Common myeloid progenitor, CD34-positive (primary cell): ENCODE data around the gene NTMT1.
"Not testable (repeated sequence)": the region's sequence is repeated elsewhere in the genome, so short reads cannot be mapped to it uniquely, and the experiment has no call there.

Source experiments
- CTCF ChIA-PET: fragments of 350-600 bp; sonication (Branson Sonifier 250); formaldehyde crosslinking; loops from one replicate; lab custom pipeline; 2021; ENCODE audit warnings: antibody characterized with exemption; lab: Charles Lee
- POLR2A ChIA-PET: fragments of 350-600 bp; sonication (Branson Sonifier 250); formaldehyde crosslinking; loops from one replicate; lab custom pipeline; 2021; ENCODE audit warnings: antibody characterized with exemption; lab: Charles Lee
- DNase-seq, 3 donors: peaks; one replicate each; pipeline versions ENCODE4 v3.0.0 to v3.0.0-alpha.2; 2013
- H3K27ac ChIP-seq, 2 experiments: 1 replicate in 1 of 2; 2 replicates in 1 of 2; pipeline ENCODE4 v1.7.0; 2013; ENCODE audit warnings: inconsistent platforms in 2 of 2, low read length in 2 of 2, mild to moderate bottlenecking in 2 of 2, low read depth in 1 of 2, moderate library complexity in 1 of 2; ENCODE audit not compliant: severe bottlenecking in 2 of 2, insufficient read depth in 1 of 2, poor library complexity in 1 of 2
- H3K27me3 ChIP-seq, 5 experiments: replicated peaks in 2 of 5; 1 replicate in 3 of 5; 2 replicates in 2 of 5; pipeline versions ENCODE4 v1.6.1 to v1.7.0; 2013; ENCODE audit warnings: low read length in 4 of 5, mild to moderate bottlenecking in 2 of 5, moderate library complexity in 2 of 5, inconsistent platforms in 1 of 5; ENCODE audit not compliant: insufficient read depth in 5 of 5, control insufficient read depth in 4 of 5
- H3K36me3 ChIP-seq, 4 experiments: 1 replicate in 2 of 4; 2 replicates in 2 of 4; pipeline versions ENCODE4 v1.6.1 to v1.7.0; 2013; ENCODE audit warnings: low read length in 3 of 4, control low read depth in 1 of 4, mild to moderate bottlenecking in 1 of 4; ENCODE audit not compliant: control insufficient read depth in 4 of 4, insufficient read depth in 4 of 4
- H3K4me1 ChIP-seq, 4 experiments: 1 replicate in 3 of 4; 2 replicates in 1 of 4; pipeline versions ENCODE4 v1.6.1 to v1.7.1; 2013; ENCODE audit warnings: low read length in 3 of 4, mild to moderate bottlenecking in 3 of 4, control low read depth in 1 of 4, inconsistent platforms in 1 of 4, moderate library complexity in 1 of 4; ENCODE audit not compliant: control insufficient read depth in 4 of 4, insufficient read depth in 4 of 4; ENCODE audit errors: control extremely low read depth in 1 of 4
- H3K4me3 ChIP-seq, 7 experiments: 1 replicate in 4 of 7; 2 replicates in 3 of 7; pipeline versions ENCODE4 v1.5.1 to v1.7.0; 2013; ENCODE audit warnings: mild to moderate bottlenecking in 7 of 7, low read length in 6 of 7, moderate library complexity in 6 of 7, inconsistent platforms in 2 of 7, low read depth in 2 of 7, control low read depth in 1 of 7; ENCODE audit not compliant: insufficient read depth in 4 of 7, control insufficient read depth in 1 of 7; ENCODE audit errors: extremely low read depth in 1 of 7
- H3K9me3 ChIP-seq, 5 experiments: 1 replicate in 4 of 5; 2 replicates in 1 of 5; pipeline versions ENCODE4 v1.6.1 to v1.7.1; 2013; ENCODE audit warnings: low read length in 4 of 5, mild to moderate bottlenecking in 2 of 5, inconsistent platforms in 1 of 5, low read depth in 1 of 5, moderate library complexity in 1 of 5; ENCODE audit not compliant: control insufficient read depth in 4 of 5, insufficient read depth in 2 of 5; ENCODE audit errors: control extremely low read depth in 1 of 5
- WGBS: methylation state at CpG from one replicate; pipeline ENCODE4 v1.1.5; 2013; ENCODE audit not compliant: insufficient coverage; 5-methylcytosine and 5-hydroxymethylcytosine counted together

NTMT1 gene

GRCh38 chr9:129635099-129636065 is 9.4 kb downstream of the NTMT1 start:
- DNase-seq, result no peak
- Histone ChIP-seq H3K36me3 (peaks cover 20 to 85% (median 47%) of the 10 kb centered on the region in 4 experiments), H3K4me3 (no peak overlapping the region), H3K4me1 (peaks cover 0 to 25% (median 15%) of the 10 kb centered on the region in 4 experiments), H3K27ac (peak overlapping the region in 1 of 2 experiments; percentile 40), H3K9me3 (no peaks in the 10 kb centered on the region), H3K27me3 (no peaks in the 10 kb centered on the region)
- CTCF ChIA-PET, result interaction anchor here (5.8 kb wide), 1 partner anchor 10 kb away, joined by 38 read pairs; the partner anchor contains the start of gene NTMT1
- POLR2A ChIA-PET, result interaction anchor here (0.5 kb wide), 1 partner anchor 9 kb away, joined by 6 read pairs; the partner anchor contains the start of gene NTMT1
- 99% methylated on average over 31 of the region's 34 CpGs for WGBS

- not testable (repeated sequence) for H3K27ac ChIP-seq, H3K27me3 ChIP-seq, H3K9me3 ChIP-seq, DNase-seq, H3K4me3 ChIP-seq
- 100% methylated on average over 5 of the region's 10 CpGs for WGBS
- POLR2A ChIA-PET, result interaction anchor here (0.5 to 0.7 kb wide), 2 partner anchors 10 kb away, joined by 3 to 6 read pairs; partner anchors contain the start of gene NTMT1
- CTCF ChIA-PET, result interaction anchor here (0.6 to 5.8 kb wide), 4 partner anchors 11 to 151 kb away, joined by 3 to 38 read pairs (median 3); partner anchors contain the start of gene NTMT1
- peaks cover 4 to 34% (median 25%) of the 10 kb centered on the region in 4 experiments for H3K4me1 ChIP-seq
- peaks cover 19 to 76% (median 45%) of the 10 kb centered on the region in 4 experiments for H3K36me3 ChIP-seq
Measured at GRCh38 chr9:129636343-129636742, 10.4 kb downstream of the NTMT1 start.

GRCh38 chr9:129637102-129637501 is 11.1 kb downstream of the NTMT1 start:
- CTCF ChIA-PET, result interaction anchor here (0.9 to 5.8 kb wide), 9 partner anchors 10 to 498 kb away, joined by 3 to 38 read pairs (median 3); partner anchors contain the start of gene NTMT1
- 22% methylated on average over 9 of the region's 9 CpGs for WGBS
- no peaks in the 10 kb centered on the region for H3K9me3 ChIP-seq
- H3K4me1 ChIP-seq, result peaks cover 4 to 37% (median 27%) of the 10 kb centered on the region in 4 experiments
- H3K27ac ChIP-seq, result peak overlapping the region in 1 of 2 experiments; percentile 25
- peaks cover 16 to 68% (median 45%) of the 10 kb centered on the region in 4 experiments for H3K36me3 ChIP-seq
- H3K4me3 ChIP-seq, result peak overlapping the region in 1 of 7 experiments; percentile 7
- H3K27me3 ChIP-seq, result no peaks in the 10 kb centered on the region
- DNase-seq, result peak in 2 of 3 donors; percentile 76 to 83
- POLR2A ChIA-PET, result interaction anchor here (0.6 to 1.0 kb wide), 4 partner anchors 10 to 642 kb away, joined by 3 to 4 read pairs (median 4); partner anchors contain the start of gene NTMT1

- H3K36me3 ChIP-seq, result peaks cover 13 to 62% (median 42%) of the 10 kb centered on the region in 4 experiments
- H3K27me3 ChIP-seq, result no peaks in the 10 kb centered on the region
- ChIA-PET POLR2A (interaction anchor here (0.6 to 1.0 kb wide), 2 partner anchors 11 to 27 kb away, joined by 4 read pairs; no protein-coding TSS in a partner anchor), CTCF (interaction anchor here (1.0 to 5.8 kb wide), 8 partner anchors 11 to 499 kb away, joined by 3 to 38 read pairs (median 4); partner anchors contain the start of gene NTMT1)
- H3K4me1 ChIP-seq, result peaks cover 4 to 43% (median 31%) of the 10 kb centered on the region in 4 experiments
- no peaks in the 10 kb centered on the region for H3K9me3 ChIP-seq
- 86% methylated on average over 29 of the region's 29 CpGs for WGBS
- no peak for DNase-seq
- H3K27ac ChIP-seq, result no peak overlapping the region
- no peak overlapping the region for H3K4me3 ChIP-seq
Measured at GRCh38 chr9:129637673-129638439, 11.9 kb downstream of the NTMT1 start.

- ChIA-PET POLR2A (no interaction called here), CTCF (interaction anchor here (0.8 to 5.8 kb wide), 11 partner anchors 10 to 503 kb away, joined by 3 to 38 read pairs (median 4); partner anchors contain the start of gene NTMT1)
- Histone ChIP-seq H3K9me3 (no peaks in the 10 kb centered on the region), H3K27ac (no peak overlapping the region), H3K36me3 (peaks cover 13 to 50% (median 31%) of the 10 kb centered on the region in 4 experiments), H3K4me3 (no peak overlapping the region), H3K4me1 (peaks cover 4 to 43% (median 31%) of the 10 kb centered on the region in 4 experiments), H3K27me3 (no peaks in the 10 kb centered on the region)
- no peak for DNase-seq
- over 99% methylated on average over 17 of the region's 17 CpGs for WGBS
Measured at GRCh38 chr9:129639034-129639630, 13.2 kb downstream of the NTMT1 start.

- Histone ChIP-seq H3K27me3 (no peaks in the 10 kb centered on the region), H3K9me3 (no peaks in the 10 kb centered on the region), H3K4me3 (no peak overlapping the region), H3K27ac (no peak overlapping the region), H3K4me1 (peaks cover 4 to 43% (median 31%) of the 10 kb centered on the region in 4 experiments), H3K36me3 (peaks cover 12 to 44% (median 29%) of the 10 kb centered on the region in 4 experiments)
- ChIA-PET POLR2A (no interaction called here), CTCF (interaction anchor here (0.9 to 5.8 kb wide), 12 partner anchors 11 to 499 kb away, joined by 3 to 38 read pairs (median 4); partner anchors contain the start of gene NTMT1)
- 94% methylated on average over 12 of the region's 12 CpGs for WGBS
- no peak for DNase-seq
Measured at GRCh38 chr9:129639756-129640085, 13.8 kb downstream of the NTMT1 start.
